Muscle of leg (tissue), 11 donors: ENCODE measurements around the gene ST6GALNAC4. TPM values are rescaled to one million over a fixed set of nuclear protein-coding genes. Genes with fewer than 3 reads are reported as not detected.
"Not testable (repeated sequence)": the region's sequence is repeated elsewhere in the genome, so short reads cannot be mapped to it uniquely, and the experiment has no call there.

ENCODE experiments used
- DNase-seq: peaks from one replicate; pipeline ENCODE4 v3.0.0; 2013
- H3K27ac ChIP-seq: one replicate; pipeline ENCODE4 v1.5.1; 2013; ENCODE audit warnings: mild to moderate bottlenecking, low read length, control low read depth
- H3K27me3 ChIP-seq: one replicate; pipeline ENCODE4 v1.6.1; 2013; ENCODE audit warnings: low read length; ENCODE audit not compliant: control insufficient read depth, insufficient read depth
- H3K36me3 ChIP-seq: one replicate; pipeline ENCODE4 v1.6.1; 2013; ENCODE audit warnings: low read length; ENCODE audit not compliant: control insufficient read depth, insufficient read depth
- H3K4me1 ChIP-seq: one replicate; pipeline ENCODE4 v1.6.1; 2013; ENCODE audit warnings: low read length; ENCODE audit not compliant: control insufficient read depth, insufficient read depth
- H3K4me3 ChIP-seq: one replicate; pipeline ENCODE4 v1.5.1; 2013; ENCODE audit warnings: low read length, control low read depth
- H3K9me3 ChIP-seq: replicated peaks from 2 replicates; pipeline ENCODE4 v1.6.1; 2013; ENCODE audit warnings: low read depth, low read length; ENCODE audit not compliant: control insufficient read depth
- WGBS: methylation state at CpG from one replicate; pipeline ENCODE4 v1.1.5; 2013; ENCODE audit warnings: missing lambda C conversion rate; ENCODE audit not compliant: insufficient coverage; 5-methylcytosine and 5-hydroxymethylcytosine counted together
- polyA plus RNA-seq, 8 donors: library from polyadenylated mRNA; unstranded; fragments of 120-200 nt; gene quantifications; one replicate each; pipeline versions ENCODE4 v1.2.1 to v1.2.3, GENCODE V29; 2013; ENCODE audit warnings: inconsistent platforms in 1 of 8, low replicate concordance in 1 of 8; ENCODE audit not compliant: insufficient read length in 8 of 8, insufficient read depth in 1 of 8
- total RNA-seq: library from RNA; stranded (reverse); fragments of 120-200 nt; gene quantifications from one replicate; pipeline ENCODE4 v1.2.4, GENCODE V29; 2013

Gene ST6GALNAC4
- total and polyA plus RNA-seq, 9 donors: 21.0 to 41.0 (median 28.4) TPM

- H3K4me3 ChIP-seq: no peak overlapping the region
- peaks cover 76% of the 10 kb centered on the region for H3K36me3 ChIP-seq
- H3K27ac ChIP-seq: no peak overlapping the region
- no peaks in the 10 kb centered on the region for H3K27me3 ChIP-seq
- WGBS: 90% methylated on average over 3 of the region's 3 CpGs
- peaks cover 11% of the 10 kb centered on the region for H3K4me1 ChIP-seq
- DNase-seq: no peak
- H3K9me3 ChIP-seq: peaks cover 12% of the 10 kb centered on the region
Observed at GRCh38 chr9:127890053-127890452, 26.8 kb downstream of the ST6GALNAC4 start.

GRCh38 chr9:127887792-127888191 is 29.0 kb downstream of the ST6GALNAC4 start:
- WGBS: no CpG with 5 or more reads among the region's 2 CpGs
- Histone ChIP-seq H3K4me3 (no peak overlapping the region), H3K36me3 (peaks cover 66% of the 10 kb centered on the region), H3K9me3 (peaks cover 2% of the 10 kb centered on the region), H3K4me1 (peaks cover 27% of the 10 kb centered on the region), H3K27me3 (no peaks in the 10 kb centered on the region), H3K27ac (no peak overlapping the region)
- DNase-seq: no peak

- Histone ChIP-seq H3K9me3 (no peaks in the 10 kb centered on the region), H3K27me3 (no peaks in the 10 kb centered on the region), H3K36me3 (peaks cover 62% of the 10 kb centered on the region), H3K4me3 (no peak overlapping the region), H3K4me1 (peaks cover 32% of the 10 kb centered on the region), H3K27ac (no peak overlapping the region)
- WGBS: 93% methylated on average over 11 of the region's 18 CpGs
- DNase-seq: no peak
Observed at GRCh38 chr9:127886401-127886972, 30.4 kb downstream of the ST6GALNAC4 start.

- Histone ChIP-seq H3K27me3 (no peaks in the 10 kb centered on the region), H3K9me3 (no peaks in the 10 kb centered on the region), H3K4me1 (peaks cover 32% of the 10 kb centered on the region), H3K27ac (peak overlapping the region; percentile 63), H3K36me3 (peaks cover 56% of the 10 kb centered on the region), H3K4me3 (no peak overlapping the region)
- WGBS: 52% methylated on average over 9 of the region's 13 CpGs
- no peak for DNase-seq
Observed at GRCh38 chr9:127885508-127886281, 31.1 kb downstream of the ST6GALNAC4 start.

GRCh38 chr9:127884976-127885490 is 31.8 kb downstream of the ST6GALNAC4 start:
- no peak for DNase-seq
- Histone ChIP-seq H3K9me3 (no peaks in the 10 kb centered on the region), H3K4me1 (peaks cover 32% of the 10 kb centered on the region), H3K36me3 (peaks cover 49% of the 10 kb centered on the region), H3K27me3 (no peaks in the 10 kb centered on the region), H3K27ac (peak overlapping the region; percentile 63), H3K4me3 (no peak overlapping the region)
- 58% methylated on average over 10 of the region's 15 CpGs for WGBS

GRCh38 chr9:127884427-127884911 is 32.4 kb downstream of the ST6GALNAC4 start:
- no peaks in the 10 kb centered on the region for H3K27me3 ChIP-seq
- no peak overlapping the region for H3K4me3 ChIP-seq
- H3K36me3 ChIP-seq: peaks cover 45% of the 10 kb centered on the region
- H3K4me1 ChIP-seq: peaks cover 32% of the 10 kb centered on the region
- DNase-seq: no peak
- WGBS: 58% methylated on average over 11 of the region's 11 CpGs
- H3K9me3 ChIP-seq: no peaks in the 10 kb centered on the region
- H3K27ac ChIP-seq: peak overlapping the region; percentile 63

GRCh38 chr9:127883959-127884358 is 32.9 kb downstream of the ST6GALNAC4 start:
- DNase-seq: no peak
- Histone ChIP-seq H3K4me1 (peaks cover 32% of the 10 kb centered on the region), H3K4me3 (no peak overlapping the region), H3K27me3 (no peaks in the 10 kb centered on the region), H3K27ac (no peak overlapping the region), H3K9me3 (no peaks in the 10 kb centered on the region), H3K36me3 (peaks cover 45% of the 10 kb centered on the region)
- 68% methylated on average over 7 of the region's 7 CpGs for WGBS

- not testable (repeated sequence) for DNase-seq, H3K27ac ChIP-seq, H3K27me3 ChIP-seq, H3K4me3 ChIP-seq, H3K9me3 ChIP-seq
- no CpG with 5 or more reads among the region's 3 CpGs for WGBS
- H3K36me3 ChIP-seq: peaks cover 32% of the 10 kb centered on the region
- peaks cover 50% of the 10 kb centered on the region for H3K4me1 ChIP-seq
Observed at GRCh38 chr9:127881715-127882114, 35.1 kb downstream of the ST6GALNAC4 start.

- Histone ChIP-seq H3K4me1 (peaks cover 54% of the 10 kb centered on the region), H3K36me3 (peaks cover 17% of the 10 kb centered on the region), H3K27ac (no peak overlapping the region), H3K9me3 (no peaks in the 10 kb centered on the region), H3K27me3 (no peaks in the 10 kb centered on the region), H3K4me3 (no peak overlapping the region)
- DNase-seq: no peak
- no CpG with 5 or more reads among the region's 8 CpGs for WGBS
Observed at GRCh38 chr9:127880143-127880542, 36.7 kb downstream of the ST6GALNAC4 start.

GRCh38 chr9:127878652-127879390 is 38.0 kb downstream of the ST6GALNAC4 start:
- no peaks in the 10 kb centered on the region for H3K27me3 ChIP-seq
- no peak for DNase-seq
- H3K9me3 ChIP-seq: no peaks in the 10 kb centered on the region
- H3K4me1 ChIP-seq: peaks cover 54% of the 10 kb centered on the region
- peak overlapping the region; percentile 82 for H3K27ac ChIP-seq
- peaks cover 11% of the 10 kb centered on the region for H3K36me3 ChIP-seq
- no peak overlapping the region for H3K4me3 ChIP-seq
- 70% methylated on average over 2 of the region's 8 CpGs for WGBS
